AG20443 (cell line): ENCODE results near the gene L3MBTL3.

Source experiments
- DNase-seq: peaks from one replicate; pipeline ENCODE4 v3.0.0; 2012; ENCODE audit warnings: low spot score, mixed read lengths

The L3MBTL3 gene

DNA sequence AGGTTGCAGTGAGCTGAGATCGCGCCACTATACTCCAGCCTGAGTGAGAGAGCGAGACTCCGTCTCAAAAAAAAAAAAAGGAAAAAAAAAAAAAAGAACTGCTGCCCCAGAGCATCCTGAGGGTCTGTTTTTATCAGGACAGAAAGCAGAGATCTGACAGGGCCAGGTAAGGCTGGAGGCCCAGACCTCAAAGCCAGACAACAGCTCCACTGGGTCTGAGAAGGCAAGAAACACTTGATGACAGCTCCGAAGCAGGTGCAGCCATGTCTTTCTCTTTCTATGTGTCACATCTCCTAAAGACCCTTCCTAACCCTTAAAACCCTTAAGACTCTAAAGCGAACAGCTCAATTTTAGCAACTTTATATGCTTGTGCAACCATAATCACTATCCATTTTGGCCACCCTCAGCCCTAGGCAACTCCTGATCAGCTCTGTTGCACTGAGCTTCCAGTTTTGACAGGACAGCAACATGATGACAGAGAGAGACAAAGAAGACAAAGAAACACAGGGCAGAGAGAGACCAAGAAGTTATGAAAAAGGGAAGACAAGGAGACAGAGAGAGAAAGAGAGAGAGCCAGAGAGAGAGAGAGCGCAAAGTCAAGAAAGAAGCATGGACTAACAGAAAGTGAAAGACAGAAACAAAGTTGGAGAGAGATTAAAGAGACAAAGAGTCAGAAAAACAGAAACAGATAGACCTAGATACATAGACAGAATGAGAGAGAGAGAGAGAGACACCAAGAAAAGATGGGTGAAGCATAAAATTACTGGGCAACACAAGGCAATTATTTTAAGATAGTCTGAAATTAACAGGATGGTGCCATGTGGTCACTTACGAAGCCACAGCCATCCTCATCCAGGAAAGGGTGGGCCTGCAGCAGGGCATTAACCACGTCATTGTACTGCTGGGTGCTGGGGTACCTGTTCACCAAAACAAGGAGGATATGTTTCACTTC, 165.2 kb downstream of the L3MBTL3 start:
- DNase-seq = no peak

GRCh38 chr6:130185658-130186057, 167.3 kb downstream of the L3MBTL3 start:
- DNase-seq = no peak

DNA sequence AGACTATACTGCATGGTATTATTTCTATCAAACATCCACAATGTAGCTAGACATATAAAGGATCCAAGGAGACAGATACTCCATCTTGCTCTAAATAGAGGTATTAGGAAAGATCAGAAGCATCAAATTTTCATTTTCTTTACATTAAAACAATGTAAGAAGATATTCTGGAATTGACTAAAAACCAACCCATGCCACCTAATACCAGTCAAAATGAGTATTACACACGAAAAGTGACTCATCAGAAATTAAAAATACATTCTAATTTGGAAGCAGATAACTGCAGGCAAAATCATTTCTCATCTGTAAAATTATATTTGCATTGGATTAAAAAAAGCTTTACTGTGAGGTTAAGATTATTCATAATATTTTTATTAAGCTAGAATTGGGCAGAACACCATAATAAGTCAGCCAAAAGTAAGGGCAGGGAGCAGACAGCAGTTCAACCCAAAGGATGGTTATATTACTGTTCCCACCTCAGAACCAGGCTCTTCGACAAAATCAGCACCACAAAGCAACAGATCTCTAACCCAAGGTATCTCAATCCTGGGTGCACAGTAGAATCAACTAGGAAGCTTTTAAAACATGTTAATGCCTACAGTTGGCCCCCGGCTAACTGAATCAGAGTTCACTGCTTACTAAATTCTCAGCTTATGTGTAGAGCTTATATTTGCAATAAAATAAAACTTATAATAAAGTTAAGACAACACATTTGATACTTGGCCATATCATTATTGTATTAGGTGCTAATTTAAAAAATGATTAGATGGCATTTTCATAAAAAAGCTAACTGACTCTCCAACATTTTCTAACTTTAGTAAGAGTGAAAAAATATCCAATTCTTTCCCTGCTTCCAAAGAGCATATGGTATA, 169.2 kb downstream of the L3MBTL3 start:
- DNase-seq = no peak

DNA sequence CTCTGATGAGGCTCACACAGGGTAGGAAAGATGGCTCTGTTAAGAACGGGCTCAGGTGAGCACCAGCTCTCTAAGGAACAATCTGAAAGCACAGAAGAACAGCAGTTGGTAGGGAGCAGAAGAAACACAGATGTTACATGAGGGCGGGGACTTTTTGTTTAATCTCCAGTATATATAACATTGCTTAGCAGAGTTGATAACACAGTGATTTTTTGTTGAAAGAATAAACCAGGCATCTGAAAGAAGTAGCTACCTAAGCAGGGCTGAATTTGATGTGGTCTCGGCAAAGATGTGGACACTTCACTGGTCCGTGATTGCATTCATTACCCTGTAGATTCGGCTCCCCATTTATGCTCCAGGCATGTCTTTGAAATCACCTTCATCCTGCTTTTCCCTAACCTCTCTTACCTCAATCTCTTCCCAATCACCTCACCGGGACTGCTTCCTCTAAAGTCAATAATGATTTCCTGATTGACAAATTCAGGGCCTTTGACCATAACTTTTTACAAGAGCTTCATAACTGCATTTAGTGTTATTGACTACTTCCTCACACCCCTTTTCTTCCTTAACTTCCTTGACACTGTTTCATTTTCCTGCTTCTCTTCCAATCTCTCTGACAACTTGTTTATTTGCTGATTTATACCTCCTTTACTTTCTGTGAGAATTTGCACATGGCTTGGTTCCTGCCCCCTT, 170.0 kb downstream of the L3MBTL3 start:
- DNase-seq = no peak

DNA sequence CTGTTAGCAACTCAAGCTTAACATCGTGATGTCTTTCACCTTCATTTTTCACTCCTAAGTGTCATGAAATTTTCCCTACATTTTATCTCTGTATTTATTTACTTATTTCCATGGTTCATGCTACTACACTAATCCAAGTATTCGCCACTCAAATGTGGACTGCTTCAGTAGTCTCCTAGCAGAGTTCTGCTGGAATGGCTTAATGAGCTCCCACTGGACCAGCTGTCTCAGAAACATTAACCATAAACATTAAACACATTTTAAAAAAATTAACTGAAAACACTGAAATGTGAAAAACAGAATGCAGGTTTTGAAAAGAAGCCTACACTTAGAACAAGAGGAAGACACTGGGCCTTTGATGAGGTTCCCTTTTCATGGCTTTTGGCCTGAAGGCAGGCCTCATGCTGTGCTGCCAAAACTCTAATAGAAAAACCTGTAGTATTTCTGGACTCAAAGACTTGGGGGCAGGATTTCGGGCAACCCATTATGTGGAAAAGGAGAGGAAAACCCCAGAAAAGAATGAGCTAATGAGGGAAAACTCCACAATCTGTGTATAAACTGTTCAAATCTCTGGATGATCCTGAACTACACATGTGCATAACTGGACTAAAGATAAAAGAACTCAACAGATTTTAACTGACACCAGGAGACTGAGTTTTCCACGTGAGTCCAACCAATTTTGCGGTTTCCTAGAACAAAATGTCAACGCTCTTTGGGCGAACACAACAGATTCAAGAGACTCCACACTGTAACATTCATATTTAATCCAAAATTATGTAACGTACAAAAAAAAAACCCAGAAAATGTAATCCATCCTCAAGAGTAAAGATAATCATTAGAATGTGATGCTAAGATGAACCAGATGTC, 171.4 kb downstream of the L3MBTL3 start:
- DNase-seq = no peak
